ENCODE results near the gene METTL27. TPM values are rescaled to one million over a fixed set of nuclear protein-coding genes. Genes with fewer than 3 reads are reported as not detected.
A peak's percentile ranks its signal among the peaks of the same experiment; 100 is the strongest.
"Not testable (repeated sequence)": the region's sequence is repeated elsewhere in the genome, so short reads cannot be mapped to it uniquely, and the experiment has no call there.

The METTL27 gene
- total RNA-seq, 2 experiments from 2014 or later, result 0.55 TPM; not detected in 1

DNA sequence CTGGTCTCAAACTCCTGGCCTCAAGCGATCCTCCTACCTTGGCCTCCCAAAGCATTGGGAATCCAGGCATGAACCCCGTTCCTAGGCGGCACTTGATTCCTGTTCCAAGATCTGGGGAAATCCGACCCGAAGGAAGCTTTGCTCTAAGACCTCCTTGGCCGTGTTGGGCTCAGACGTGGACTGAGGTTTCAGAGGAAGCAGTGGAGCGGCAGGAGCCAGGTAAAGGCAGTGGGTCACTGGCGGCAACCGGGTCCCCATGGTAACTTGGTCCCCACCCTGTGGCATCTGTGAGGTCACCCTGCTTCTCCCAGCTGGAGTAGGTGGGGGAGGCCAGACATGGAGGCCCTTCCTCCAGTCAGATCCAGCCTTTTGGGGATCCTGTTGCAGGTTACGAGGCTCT, 18.5 kb upstream of the METTL27 start, which contains the start of gene TMEM270:
Gene TMEM270, plus strand, starts transcription at position 301 of the 400 bp plus-strand sequence. Its CDS starts 36 bp downstream, at position 337.
- no peak within 1 kb of the TSS for H3K27ac Mint-ChIP-seq
- no peaks in the 10 kb centered on the region for H3K9me3 Mint-ChIP-seq (ENCODE audit: low read depth)
- DNase-seq (no peak), ATAC-seq (no peak)
- peaks cover 14% of the 10 kb centered on the region for H3K27me3 Mint-ChIP-seq
- peaks cover 4% of the 10 kb centered on the region for H3K4me1 Mint-ChIP-seq
- no peak within 1 kb of the TSS for H3K4me3 Mint-ChIP-seq
- no peaks in the 10 kb centered on the region for H3K36me3 Mint-ChIP-seq
- CTCF ChIA-PET, result no interaction called here

DNA sequence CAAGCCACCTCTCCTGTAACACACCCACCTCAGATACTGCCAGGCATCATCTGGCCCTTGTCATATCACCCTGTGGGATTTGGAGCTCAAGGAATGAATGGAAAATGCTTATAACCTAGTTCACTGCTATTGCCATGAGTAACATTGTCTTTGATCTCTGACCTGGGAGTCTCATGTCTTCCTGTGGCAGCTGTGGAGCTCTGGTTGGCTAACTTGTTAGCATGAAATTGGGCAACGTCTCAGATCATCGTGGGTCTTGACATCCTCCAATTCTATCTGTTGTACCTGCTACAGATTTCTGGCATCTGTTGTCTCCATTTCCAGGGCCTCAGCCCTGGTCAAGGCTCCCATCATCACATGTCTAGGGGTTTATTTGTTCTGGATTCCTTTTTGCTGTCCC, 16.5 kb upstream of the METTL27 start:
- Mint-ChIP-seq H3K36me3 (no peaks in the 10 kb centered on the region), H3K4me1 (peaks cover 11% of the 10 kb centered on the region), H3K4me3 (no peak overlapping the region), H3K27me3 (peaks cover 23% of the 10 kb centered on the region), H3K27ac (no peak overlapping the region), H3K9me3 (ENCODE audit: low read depth) (no peaks in the 10 kb centered on the region)
- DNase-seq (no peak), ATAC-seq (no peak)
- CTCF ChIA-PET, result no interaction called here

DNA sequence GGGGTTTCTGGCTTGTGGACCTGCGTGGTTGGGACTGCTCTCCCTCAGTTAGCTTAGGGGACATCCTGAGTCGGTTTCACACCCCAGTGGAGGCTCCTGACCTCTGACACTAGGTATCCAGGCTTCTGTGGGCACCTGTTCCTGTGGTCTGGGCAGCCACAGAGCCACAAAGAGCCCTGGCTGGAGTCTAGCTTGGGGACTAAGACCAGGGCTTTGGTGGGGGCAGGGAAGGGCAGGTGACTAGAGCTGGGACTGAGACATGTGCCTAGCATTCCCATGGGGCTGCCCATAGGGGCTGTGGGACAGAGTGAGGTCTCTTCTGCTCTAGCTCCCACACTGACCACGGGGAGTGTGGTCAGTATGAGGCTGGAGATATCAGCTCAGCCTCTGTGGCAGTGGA, 14.6 kb upstream of the METTL27 start:
- Mint-ChIP-seq H3K4me3 (no peak overlapping the region), H3K9me3 (ENCODE audit: low read depth) (no peaks in the 10 kb centered on the region), H3K27ac (no peak overlapping the region), H3K4me1 (peaks cover 14% of the 10 kb centered on the region), H3K27me3 (peaks cover 31% of the 10 kb centered on the region), H3K36me3 (no peaks in the 10 kb centered on the region)
- DNase-seq (no peak), ATAC-seq (no peak)
- CTCF ChIA-PET, result interaction anchor here (1.1 to 3.8 kb wide), 7 partner anchors 14 to 169 kb away, joined by 3 to 40 read pairs (median 3); partner anchors contain the start of gene METTL27

DNA sequence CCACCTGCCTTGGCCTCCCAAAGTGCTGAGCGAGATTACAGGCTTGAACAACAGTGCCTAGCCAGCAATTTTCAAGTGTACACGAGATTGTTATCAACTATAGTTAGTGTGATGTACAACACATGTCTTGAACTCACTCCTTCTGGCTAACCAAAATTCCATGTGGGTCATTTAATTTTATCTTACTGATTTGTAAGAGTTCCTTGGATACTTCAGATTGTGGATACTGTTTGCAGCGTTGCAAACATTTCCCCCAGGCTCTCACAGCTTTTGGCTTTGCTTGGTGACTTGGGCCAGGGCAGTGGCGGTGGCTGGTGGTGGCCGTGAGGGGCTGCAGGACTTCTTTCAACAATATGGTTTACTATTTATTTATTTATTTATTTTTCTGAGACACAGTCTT, 10.2 kb upstream of the METTL27 start:
- H3K4me1 Mint-ChIP-seq, result peaks cover 35% of the 10 kb centered on the region
- H3K4me3 Mint-ChIP-seq, result no peak overlapping the region

DNA sequence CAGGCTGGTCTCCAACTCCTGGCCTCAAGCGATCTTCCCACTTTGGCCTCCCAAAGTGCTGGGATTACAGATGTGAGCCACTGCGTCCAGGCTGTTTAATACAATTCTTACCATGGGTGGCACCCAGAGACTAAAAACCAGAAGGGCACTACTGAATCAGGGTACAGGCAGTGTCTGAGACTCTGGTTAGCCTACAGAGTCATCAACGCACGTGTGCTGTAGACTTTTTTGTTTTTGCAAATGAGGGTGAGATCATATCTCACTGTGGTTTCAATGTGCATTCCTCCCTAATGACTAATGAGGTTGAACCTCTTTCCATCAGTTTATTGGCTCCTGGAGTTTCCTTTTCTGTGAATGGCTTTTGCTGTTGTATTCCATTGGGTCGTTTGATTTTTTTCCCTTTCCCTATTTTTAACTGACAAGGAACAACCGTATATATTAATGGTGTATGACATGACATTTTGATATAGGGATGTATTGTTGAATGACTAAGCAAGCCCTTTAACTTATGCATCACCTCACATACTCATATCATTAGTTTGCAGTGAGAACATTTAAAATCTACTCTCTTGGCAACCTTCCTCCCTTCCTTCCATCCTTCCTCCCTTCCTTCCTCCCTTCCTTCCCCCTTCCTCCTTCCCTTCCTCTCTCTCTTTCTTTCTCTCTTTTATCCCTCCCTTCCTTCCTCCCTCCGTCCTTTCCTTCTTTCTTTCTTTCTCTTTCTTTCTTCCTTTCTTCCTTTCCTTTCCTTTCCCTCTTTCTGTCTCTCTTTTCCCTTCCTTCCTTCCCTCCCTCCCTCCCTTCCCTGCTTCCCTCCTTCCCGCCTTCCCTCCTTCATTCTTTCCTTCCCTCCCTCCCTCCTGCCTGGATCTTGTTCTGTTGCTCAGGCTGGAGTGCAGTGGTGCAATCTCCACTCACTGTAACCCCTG, 9.4 kb upstream of the METTL27 start:
- CTCF ChIA-PET, result no interaction called here
- Mint-ChIP-seq H3K4me1 (peaks cover 33% of the 10 kb centered on the region), H3K27me3 (peaks cover 27% of the 10 kb centered on the region), H3K27ac (peak overlapping the region; percentile 49), H3K9me3 (ENCODE audit: low read depth) (no peaks in the 10 kb centered on the region), H3K4me3 (no peak overlapping the region), H3K36me3 (no peaks in the 10 kb centered on the region)
- peak; percentile 53 for DNase-seq
- ATAC-seq, result peak; percentile 85

More for the DNA sequence above, 10.2 kb upstream of the METTL27 start:
- Mint-ChIP-seq H3K27me3 (peaks cover 30% of the 10 kb centered on the region), H3K9me3 (ENCODE audit: low read depth) (no peaks in the 10 kb centered on the region), H3K27ac (no peak overlapping the region), H3K36me3 (no peaks in the 10 kb centered on the region)
- CTCF ChIA-PET, result no interaction called here
- ATAC-seq (no peak), DNase-seq (no peak)

DNA sequence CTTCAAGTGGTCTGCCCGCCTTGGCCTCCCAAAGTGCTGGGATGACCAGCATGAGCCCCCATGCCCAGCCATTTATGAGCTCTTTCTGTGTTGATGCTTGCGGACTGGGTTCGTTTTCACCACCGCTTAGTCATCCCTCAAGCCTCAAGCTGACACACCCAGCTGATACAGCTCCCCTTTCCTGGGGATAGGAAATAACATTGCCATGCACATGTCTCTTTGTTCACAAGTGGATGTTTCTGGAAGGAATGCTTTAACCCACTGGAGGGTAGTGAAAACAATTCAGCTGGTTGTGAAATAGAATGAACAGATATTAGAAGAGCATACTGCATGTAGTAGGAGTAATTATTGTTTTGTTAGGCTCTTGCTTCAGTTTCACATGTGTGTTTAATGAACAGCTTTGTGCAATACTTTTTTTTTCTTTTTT, 8.5 kb upstream of the METTL27 start:
- no peaks in the 10 kb centered on the region for H3K36me3 Mint-ChIP-seq
- H3K4me3 Mint-ChIP-seq, result no peak overlapping the region
- CTCF ChIA-PET, result interaction anchor here (0.9 to 1.1 kb wide), 2 partner anchors 9 to 37 kb away, joined by 3 read pairs; partner anchors contain the start of gene METTL27
- no peaks in the 10 kb centered on the region for H3K9me3 Mint-ChIP-seq (ENCODE audit: low read depth)
- DNase-seq (no peak), ATAC-seq (no peak)
- H3K27me3 Mint-ChIP-seq, result peaks cover 25% of the 10 kb centered on the region
- peak overlapping the region; percentile 8 for H3K27ac Mint-ChIP-seq
- peaks cover 30% of the 10 kb centered on the region for H3K4me1 Mint-ChIP-seq

DNA sequence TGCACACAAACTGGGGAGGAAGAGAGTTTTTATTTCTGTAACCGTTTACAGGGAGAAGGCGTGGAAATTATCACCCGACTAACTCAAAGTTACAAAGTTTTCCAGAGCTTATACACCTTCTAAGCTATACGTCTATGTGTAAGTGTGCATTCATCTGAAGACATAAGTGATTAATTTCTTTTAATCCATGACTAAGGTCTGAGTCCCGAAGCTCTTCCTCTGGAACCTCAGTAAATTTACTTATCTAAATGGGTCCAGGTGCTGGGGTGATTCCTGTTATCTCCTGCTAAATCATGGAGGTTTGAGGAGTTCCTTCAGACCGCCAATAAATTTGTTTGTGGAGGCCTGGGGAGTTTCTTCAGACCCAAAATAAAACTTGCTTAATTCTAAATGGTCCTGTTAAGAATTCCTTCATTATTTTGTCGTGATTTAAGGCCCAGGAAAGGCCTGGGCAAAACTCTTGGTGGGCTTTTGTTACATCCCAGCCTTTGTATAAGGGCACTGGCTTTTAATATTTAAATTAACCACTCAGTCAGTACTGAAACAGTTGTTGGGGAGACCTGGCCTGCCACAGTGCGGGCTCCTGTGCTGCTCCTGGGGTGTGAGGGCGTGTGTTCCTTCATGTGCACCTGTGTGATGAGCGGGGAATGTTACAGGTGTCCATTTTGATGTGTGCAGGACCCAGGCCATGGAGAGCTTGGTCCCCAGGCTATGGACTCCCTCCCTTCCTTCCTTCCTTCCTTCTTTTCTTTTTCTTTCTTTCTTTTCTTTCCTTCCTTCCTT, 5.8 kb upstream of the METTL27 start:
- Mint-ChIP-seq H3K4me1 (peaks cover 28% of the 10 kb centered on the region), H3K36me3 (no peaks in the 10 kb centered on the region), H3K9me3 (ENCODE audit: low read depth) (no peaks in the 10 kb centered on the region), H3K4me3 (no peak overlapping the region), H3K27ac (no peak overlapping the region), H3K27me3 (peaks cover 22% of the 10 kb centered on the region)
- CTCF ChIA-PET, result interaction anchor here (0.8 kb wide), 1 partner anchor 109 kb away, joined by 3 read pairs; the partner anchor contains the start of gene ABHD11
- no peak for ATAC-seq
- DNase-seq, result no peak

DNA sequence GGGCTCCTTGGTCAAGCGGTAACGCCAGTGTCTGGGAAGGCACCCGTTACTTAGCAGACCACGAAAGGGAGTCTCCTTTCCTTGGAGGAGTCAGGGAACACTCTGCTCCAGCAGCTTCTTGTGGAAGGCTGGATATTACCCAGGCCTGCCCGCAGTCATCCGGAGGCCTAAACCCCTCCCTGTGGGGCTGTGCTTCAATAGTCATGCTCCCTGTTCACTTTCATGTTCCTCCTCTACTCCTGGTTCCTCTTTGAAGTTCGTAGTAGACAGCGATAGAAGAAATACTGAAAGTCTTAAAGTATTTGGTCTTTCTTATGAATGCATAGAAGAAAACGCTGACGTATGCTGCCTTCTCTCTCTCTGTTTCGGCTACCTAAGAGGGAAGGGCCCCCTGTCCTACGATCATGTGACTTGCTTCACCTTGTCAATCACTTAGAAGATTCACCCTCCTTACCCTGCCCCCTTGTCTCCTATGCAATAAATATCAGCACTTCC, 3.4 kb upstream of the METTL27 start:
- ATAC-seq; DNase-seq; H3K36me3 Mint-ChIP-seq; H3K4me3 Mint-ChIP-seq; H3K27ac Mint-ChIP-seq; CTCF ChIA-PET; H3K9me3 Mint-ChIP-seq (ENCODE audit: low read depth): not testable (repeated sequence)
- H3K27me3 Mint-ChIP-seq, result peaks cover 18% of the 10 kb centered on the region
- peaks cover 15% of the 10 kb centered on the region for H3K4me1 Mint-ChIP-seq

DNA sequence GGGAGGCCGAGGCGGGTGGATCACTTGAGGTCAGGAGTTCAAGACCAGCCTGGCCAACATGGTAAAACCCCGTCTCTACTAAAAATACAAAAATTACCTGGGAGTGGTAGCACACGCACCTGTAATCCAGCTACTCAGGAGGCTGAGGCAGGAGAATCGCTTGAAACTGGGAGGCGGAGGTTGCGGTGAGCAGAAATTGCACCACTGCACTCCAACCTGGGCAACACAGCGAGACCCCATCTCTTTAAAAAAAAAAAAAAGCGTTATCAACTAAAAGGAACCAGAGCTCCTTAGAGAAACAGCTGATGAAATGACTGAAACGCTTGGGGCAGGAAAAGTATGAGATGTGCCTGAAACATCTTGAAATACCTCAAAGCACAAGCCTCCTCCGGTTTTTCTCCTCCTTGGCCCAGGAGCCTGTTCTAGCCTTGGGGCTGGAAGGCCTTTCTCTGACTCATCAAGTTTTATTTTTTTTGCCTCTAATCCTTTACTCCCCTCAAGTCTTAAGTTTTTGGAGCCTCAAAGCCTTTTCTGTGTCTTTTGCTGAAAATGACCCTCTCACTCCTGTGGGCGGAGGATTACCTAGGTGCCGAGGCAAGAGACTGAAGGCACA, 2.6 kb upstream of the METTL27 start:
- CTCF ChIA-PET, result interaction anchor here (5.2 kb wide), 1 partner anchor 11 kb away, joined by 40 read pairs; no protein-coding TSS in a partner anchor

DNA sequence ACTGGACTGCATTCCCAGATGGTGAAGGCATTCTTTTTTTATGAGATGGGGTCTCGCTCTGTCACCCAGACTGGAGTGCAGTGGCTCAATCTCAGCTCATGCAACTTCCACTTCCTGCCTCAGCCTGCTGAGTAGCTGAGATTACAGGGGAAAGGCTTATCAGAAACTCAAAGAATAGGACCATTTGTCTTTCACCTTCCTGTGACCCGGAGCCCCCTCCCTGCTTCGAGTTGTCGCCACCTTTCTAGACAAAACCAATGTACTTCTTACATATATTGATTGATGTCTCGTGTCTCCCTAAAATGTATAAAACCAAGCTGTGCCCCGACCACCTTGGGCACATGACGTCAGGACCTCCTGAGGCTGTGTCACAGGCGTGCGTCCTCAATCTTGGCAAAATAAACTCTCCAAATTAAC, 1.8 kb upstream of the METTL27 start:
- CTCF ChIA-PET, result interaction anchor here (0.9 to 5.2 kb wide), 2 partner anchors 12 to 109 kb away, joined by 5 to 40 read pairs; no protein-coding TSS in a partner anchor

More for the DNA sequence above, 2.6 kb upstream of the METTL27 start:
- Mint-ChIP-seq H3K27me3 (peaks cover 18% of the 10 kb centered on the region), H3K9me3 (ENCODE audit: low read depth) (no peaks in the 10 kb centered on the region), H3K4me3 (no peak overlapping the region), H3K27ac (no peak overlapping the region), H3K36me3 (no peaks in the 10 kb centered on the region), H3K4me1 (peaks cover 11% of the 10 kb centered on the region)
- DNase-seq, result no peak
- no peak for ATAC-seq

DNA sequence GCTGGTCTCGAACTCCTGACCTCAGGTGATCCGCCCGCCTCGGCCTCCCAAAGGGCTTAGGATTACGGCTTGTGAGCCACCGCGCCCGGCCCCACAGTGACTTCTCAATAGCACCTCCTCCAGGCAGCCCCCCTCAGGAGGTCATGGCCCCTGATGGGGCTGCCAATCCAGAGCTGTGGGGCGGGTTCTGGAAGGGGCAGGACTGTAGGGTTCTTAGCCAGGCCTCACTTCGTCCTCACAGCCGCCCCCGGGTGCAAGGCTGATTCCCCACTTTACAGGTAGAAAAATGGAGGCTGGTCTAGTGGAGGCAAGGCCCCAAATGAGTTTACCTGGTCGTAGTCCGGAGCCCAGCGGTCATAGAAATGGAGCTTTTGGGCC, 638 bp downstream of the METTL27 start:
- CTCF ChIA-PET, result interaction anchor here (0.7 to 5.2 kb wide), 2 partner anchors 14 to 96 kb away, joined by 3 to 40 read pairs; no protein-coding TSS in a partner anchor
- peaks cover 12% of the 10 kb centered on the region for H3K4me1 Mint-ChIP-seq
- H3K36me3 Mint-ChIP-seq, result no peaks in the 10 kb centered on the region
- no peaks in the 10 kb centered on the region for H3K9me3 Mint-ChIP-seq (ENCODE audit: low read depth)
- ATAC-seq, result no peak
- H3K4me3 Mint-ChIP-seq, result peak overlapping the region; percentile 76
- H3K27me3 Mint-ChIP-seq, result peaks cover 10% of the 10 kb centered on the region
- H3K27ac Mint-ChIP-seq, result peak overlapping the region; percentile 83
- DNase-seq, result no peak

More for the DNA sequence above, 1.8 kb upstream of the METTL27 start:
- Mint-ChIP-seq H3K36me3 (no peaks in the 10 kb centered on the region), H3K27ac (no peak overlapping the region), H3K4me3 (no peak overlapping the region), H3K27me3 (peaks cover 15% of the 10 kb centered on the region), H3K4me1 (peaks cover 7% of the 10 kb centered on the region), H3K9me3 (ENCODE audit: low read depth) (no peaks in the 10 kb centered on the region)
- no peak for DNase-seq
- no peak for ATAC-seq

DNA sequence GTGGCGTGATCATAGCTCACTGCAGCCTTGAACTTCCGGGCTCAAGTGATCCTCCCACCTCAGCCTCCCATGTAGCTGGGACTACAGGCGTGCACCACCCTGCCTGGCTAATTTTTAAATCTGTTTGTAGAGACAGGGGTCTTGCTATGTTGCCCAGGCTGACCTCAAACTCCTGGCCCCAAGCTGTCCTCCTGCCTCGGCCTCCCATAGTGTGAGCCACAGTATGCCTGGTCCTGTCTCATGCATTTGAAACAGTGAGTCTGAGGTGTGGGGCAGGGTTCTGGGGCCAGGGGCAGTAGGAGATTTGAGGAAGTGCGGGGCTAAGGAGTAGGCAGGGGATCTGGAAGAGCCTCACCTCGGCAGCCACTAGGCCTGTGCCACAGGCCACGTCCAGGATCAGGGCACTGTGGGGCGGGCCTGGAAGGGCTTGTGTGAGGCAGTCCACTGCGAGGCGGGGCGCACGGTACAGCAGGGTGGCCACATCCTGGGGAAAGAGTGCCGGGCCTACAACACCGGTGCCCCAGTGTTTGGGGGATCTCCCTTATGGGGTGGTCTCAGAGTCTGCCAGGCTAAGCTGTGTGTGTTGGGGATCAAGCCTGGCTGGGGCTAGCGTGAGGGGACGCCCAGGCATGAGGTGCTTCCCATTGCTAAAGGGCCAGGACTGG, 1.5 kb downstream of the METTL27 start:
- H3K4me1 Mint-ChIP-seq, result peaks cover 12% of the 10 kb centered on the region
- H3K27ac Mint-ChIP-seq, result no peak overlapping the region
- CTCF ChIA-PET, result interaction anchor here (0.6 to 5.2 kb wide), 3 partner anchors 15 to 117 kb away, joined by 3 to 40 read pairs (median 3); no protein-coding TSS in a partner anchor
- H3K36me3 Mint-ChIP-seq, result no peaks in the 10 kb centered on the region
- DNase-seq, result no peak
- peaks cover 10% of the 10 kb centered on the region for H3K27me3 Mint-ChIP-seq
- no peak overlapping the region for H3K4me3 Mint-ChIP-seq
- no peaks in the 10 kb centered on the region for H3K9me3 Mint-ChIP-seq (ENCODE audit: low read depth)
- no peak for ATAC-seq

Measured in activated CD8-positive, alpha-beta memory T cell treated with anti-CD3 and anti-CD28 coated beads, Interleukin-2, amount 10 ng/mL, durations not matched to agents 7 days and 5 days (primary cell).